ENCODE results near the gene PAK4.

DNA sequence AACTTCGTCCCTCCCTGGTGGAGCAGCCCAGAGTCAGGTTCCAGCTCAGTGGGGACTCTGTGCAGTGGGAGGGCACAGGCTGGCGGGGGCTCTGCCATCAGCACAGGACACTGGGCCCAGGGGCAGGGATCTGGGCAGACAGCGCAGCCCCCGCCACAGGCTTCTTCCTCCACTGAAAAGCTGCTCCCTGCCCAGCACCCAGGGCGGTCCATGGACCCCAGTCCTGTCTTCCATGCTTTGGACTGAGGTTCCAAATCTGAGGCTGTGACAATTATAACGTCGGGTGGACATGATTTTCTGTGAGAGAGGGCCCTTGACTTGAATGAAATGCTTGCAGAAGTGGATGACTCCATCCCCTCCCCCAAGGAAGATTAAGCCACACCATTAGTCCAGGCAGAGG lies 50.0 kb downstream of the PAK4 start:
- TF ChIP-seq, protein P1, sequence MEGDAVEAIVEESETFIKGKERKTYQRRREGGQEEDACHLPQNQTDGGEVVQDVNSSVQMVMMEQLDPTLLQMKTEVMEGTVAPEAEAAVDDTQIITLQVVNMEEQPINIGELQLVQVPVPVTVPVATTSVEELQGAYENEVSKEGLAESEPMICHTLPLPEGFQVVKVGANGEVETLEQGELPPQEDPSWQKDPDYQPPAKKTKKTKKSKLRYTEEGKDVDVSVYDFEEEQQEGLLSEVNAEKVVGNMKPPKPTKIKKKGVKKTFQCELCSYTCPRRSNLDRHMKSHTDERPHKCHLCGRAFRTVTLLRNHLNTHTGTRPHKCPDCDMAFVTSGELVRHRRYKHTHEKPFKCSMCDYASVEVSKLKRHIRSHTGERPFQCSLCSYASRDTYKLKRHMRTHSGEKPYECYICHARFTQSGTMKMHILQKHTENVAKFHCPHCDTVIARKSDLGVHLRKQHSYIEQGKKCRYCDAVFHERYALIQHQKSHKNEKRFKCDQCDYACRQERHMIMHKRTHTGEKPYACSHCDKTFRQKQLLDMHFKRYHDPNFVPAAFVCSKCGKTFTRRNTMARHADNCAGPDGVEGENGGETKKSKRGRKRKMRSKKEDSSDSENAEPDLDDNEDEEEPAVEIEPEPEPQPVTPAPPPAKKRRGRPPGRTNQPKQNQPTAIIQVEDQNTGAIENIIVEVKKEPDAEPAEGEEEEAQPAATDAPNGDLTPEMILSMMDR (IDR thresholded peaks at IDR 0.05; ENCODE audit: low read depth, low read length, poor library complexity, severe bottlenecking) = no peak
- no peak for TF ChIP-seq EZH2phosphoT487 (IDR thresholded peaks at IDR 0.05; ENCODE audit: borderline replicate concordance, low read length)
